Smooth muscle cell of the brain vasculature (primary cell): ENCODE results near the gene CCDC34.

Experiments used
- DNase-seq: peaks from one replicate; pipeline ENCODE4 v3.0.0-alpha.2; 2012; ENCODE audit warnings: low read depth, low spot score

Gene CCDC34

DNA sequence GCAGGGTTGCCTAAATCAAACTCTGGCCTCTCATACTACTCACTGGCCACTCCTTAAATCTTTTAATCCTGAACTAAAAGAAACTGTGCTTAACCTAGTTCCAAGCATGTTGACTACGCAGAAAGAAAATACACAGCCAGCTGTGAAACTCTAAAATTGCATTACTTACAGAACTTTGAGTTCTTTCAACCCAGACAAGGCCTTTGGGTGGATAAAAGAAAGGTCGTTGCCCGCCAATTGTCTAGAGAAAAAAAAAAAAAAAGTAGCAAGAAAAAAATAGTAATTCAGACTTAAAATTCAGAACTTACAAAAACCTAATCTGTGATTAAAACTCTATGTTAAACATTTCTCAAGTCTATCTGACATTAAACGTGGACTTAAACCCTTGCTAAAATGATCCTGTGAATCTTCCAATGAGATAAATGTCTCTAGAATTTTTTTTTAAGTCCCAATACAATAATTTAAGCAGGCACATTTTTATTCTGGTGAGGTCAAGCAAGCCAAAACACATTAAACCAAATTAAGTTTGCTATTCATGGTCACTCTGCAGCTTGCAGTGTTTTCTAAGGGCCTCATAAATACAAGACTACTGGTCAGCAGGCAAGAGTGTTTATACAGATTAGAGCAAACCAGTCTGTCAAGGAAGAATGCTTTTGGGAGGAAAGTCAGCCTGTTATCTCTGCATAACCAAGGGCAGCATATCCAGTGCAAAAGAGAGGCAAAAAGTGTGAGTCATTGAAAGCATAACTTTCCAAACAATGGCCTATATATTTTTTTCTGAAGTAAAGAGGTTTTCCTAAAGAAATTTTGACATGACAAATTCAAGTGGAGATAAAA is 29.5 kb upstream of the CCDC34 start:
- no peak for DNase-seq

DNA sequence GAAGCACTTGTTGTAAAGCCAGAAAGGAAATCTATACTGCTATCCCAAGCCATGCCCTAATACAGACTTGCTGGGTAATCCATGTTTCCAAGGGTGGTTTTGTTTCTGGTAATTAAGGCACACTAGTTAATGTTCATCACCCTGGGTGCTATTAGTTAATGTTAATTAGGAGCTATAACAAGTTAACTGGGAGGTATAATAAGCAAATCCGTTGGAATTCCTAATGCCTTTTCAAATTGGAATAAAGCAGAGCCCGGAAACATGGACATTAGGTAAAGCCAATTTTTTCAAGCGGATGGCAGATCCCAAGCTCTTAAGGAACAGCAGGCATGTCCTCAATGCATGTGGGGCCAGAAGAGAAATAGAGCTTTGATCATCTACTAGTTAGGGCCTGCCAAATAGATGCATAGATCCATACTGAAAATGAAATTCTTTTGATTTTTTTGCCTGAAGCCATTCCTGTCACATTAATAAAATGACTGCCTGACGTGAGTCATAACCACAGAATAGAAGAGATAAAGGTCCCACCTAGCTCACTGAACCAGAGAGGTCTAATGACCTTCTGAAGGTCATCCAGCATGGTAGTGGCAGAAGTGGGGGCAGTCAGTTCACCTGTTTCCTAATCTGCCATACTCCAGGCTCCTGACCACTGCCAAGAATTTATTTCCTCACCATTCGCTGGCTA is 28.5 kb upstream of the CCDC34 start:
- no peak for DNase-seq

DNA sequence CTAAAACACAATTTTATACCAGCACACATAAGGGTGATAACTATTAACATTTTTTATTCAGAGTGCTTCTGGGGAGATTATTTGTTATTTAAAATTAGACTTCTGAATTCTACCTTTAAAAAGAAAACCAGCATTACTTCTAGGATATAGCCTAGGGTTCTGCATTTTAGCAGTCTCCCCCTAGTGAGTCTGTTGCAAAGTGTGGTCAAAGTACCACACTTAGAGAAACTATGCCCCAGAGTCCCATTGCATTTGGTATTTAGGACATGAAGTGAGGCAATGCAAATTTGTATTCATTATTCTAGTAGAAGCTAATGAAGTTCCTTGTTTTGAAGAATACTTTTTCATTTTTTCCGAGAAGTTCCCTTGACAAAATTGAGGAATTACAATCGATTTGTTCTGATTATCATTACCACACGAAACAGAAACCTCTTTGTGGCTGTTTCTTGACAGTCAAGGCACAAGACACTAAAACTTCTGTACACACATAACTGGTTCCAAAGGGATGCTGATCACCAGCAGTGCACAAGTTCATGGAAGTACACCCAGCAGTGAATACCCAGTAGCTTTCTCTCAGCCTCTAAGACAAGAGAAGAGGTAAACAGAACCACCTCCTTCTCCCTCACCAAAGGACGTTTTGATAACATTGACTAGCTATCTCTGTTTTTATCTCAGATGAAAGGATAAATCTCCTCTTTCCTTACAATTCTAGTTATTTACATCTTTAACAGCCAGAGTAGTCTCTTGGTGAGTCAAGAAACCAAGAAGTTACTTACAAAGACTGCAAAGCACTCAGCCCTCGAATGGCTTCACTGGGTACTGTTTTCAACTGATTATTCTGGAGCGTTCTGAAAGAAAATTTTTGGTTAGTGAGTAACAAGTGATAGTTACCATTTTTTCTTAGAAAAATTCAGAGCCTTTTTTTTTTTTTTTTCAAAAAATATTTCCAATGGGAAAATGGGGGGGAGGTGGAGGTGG is 27.6 kb upstream of the CCDC34 start:
- DNase-seq = no peak

DNA sequence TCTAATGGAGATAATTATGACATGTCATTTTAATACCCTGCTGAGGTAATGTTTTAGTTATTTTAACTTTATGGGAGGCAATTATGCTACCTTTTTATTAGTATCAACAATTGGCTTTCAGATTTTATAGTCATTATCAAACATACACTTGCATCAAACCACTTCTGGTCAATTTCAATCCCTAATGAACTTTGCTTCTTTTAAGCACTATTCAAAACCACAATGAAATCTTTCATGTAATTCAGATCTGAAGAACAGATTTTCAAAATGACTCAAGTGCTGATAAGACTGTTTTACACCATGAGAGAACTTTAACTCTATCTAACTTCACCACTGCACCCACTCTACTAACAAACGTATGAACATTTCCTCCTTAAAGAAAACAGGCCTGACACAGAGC is 25.9 kb upstream of the CCDC34 start:
- DNase-seq = no peak

GRCh38 chr11:27388001-27388400 is 25.0 kb upstream of the CCDC34 start:
- no peak for DNase-seq

DNA sequence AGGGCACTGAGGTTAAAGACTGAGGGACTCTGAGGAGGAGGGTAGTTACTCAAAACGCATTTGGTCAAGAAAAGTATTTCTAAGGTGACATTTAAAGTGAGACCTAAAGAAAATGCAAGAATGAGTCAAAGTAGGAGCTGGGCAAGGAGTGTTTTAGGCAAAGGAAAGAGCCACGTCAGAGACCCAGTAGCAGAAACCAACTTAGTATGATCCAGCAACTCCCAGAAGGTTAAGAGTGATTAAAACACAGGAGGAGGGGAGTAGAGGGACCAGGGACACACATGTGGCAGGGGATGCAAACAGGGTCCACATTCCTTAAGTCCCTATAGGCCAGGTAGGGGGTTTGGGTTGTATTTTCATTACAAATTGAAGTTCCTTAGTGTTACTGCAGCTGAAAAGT is 24.3 kb upstream of the CCDC34 start:
- DNase-seq = no peak

- no peak for DNase-seq
Observed at GRCh38 chr11:27386181-27386845, 23.3 kb upstream of the CCDC34 start.

- peak; percentile 60 for DNase-seq
Observed at GRCh38 chr11:27385245-27385644, 22.2 kb upstream of the CCDC34 start.

DNA sequence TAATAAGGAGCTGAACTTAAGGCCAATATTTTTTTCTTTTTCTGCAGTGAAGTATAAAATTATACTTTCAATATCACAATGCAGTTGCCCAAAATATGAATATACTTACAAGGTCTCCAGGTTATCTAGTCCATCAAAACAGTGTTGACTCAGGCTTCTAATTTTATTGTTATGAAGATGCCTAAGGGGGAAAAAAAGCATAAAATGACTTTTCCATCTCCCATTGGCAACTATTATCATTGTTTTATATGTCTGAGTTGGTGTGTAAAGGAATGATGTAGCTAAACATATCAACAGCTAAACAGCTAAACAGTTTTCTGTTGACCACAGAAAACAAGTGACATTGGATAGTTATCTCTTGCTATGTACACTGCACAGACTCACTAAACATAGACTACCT is 21.2 kb upstream of the CCDC34 start:
- no peak for DNase-seq

- no peak for DNase-seq
Observed at GRCh38 chr11:27383645-27384044, 20.6 kb upstream of the CCDC34 start.

DNA sequence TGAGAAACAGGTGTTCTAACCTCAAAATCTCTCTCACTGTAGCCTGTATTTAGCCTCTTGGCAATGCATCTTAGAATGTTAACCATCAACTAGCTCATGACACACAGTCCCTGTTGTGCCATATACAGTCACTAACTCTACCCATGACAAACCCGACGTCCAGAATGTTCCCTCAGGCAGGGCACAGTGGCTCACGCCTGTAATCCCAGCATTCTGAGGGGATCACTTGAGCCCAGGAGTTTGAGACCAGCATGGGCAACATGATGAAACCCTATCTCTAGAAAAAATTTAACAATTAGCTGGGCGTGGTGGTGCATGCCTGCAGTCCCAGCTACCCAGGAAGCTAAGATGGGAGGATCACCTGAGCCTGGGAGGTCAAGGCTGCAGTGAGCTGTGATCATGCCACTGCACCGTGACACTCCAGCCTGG is 18.2 kb upstream of the CCDC34 start:
- DNase-seq = no peak

GRCh38 chr11:27380771-27381170 is 17.8 kb upstream of the CCDC34 start:
- no peak for DNase-seq

GRCh38 chr11:27379449-27379848 is 16.4 kb upstream of the CCDC34 start:
- no peak for DNase-seq

DNA sequence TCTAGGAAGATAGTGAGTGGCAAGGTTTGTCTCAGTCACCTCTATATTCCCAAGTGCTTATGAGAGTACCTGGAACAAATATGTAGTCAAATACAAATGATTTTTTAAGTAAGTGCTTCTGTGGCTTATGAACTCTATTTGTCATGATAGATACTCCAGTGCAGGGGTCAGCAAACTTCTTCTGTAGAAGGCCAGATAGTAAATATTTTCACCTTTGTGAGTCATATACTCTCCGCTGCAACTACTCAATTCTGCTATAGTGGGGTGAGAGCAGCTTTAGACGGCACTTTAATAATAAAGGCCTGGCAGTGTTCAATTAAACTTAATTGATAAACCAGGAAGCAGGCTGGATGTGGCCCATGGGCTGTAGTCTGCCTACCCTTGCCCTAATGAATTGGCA is 12.4 kb upstream of the CCDC34 start:
- DNase-seq = no peak

GRCh38 chr11:27373856-27374602 is 11.0 kb upstream of the CCDC34 start:
- DNase-seq = no peak

DNA sequence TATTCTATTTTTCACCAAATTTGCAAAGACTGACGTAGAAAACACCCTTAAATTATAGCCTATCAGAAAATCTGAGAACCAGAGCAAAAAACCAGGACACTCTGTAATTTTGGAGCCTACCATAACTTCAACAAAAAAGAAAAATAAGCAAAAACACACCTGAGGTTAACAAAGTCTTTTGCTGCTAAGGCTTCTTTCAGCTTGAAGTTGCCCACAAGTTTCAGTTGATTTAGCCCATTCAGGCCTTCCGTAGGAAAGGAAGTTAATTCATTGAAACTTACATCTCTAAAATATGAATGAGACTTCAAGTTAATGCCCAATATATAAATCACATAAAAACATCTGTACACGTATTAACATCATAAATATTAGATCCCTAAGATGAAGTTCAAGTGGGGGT is 10.4 kb upstream of the CCDC34 start:
- no peak for DNase-seq

GRCh38 chr11:27372164-27372563 is 9.1 kb upstream of the CCDC34 start:
- no peak for DNase-seq

DNA sequence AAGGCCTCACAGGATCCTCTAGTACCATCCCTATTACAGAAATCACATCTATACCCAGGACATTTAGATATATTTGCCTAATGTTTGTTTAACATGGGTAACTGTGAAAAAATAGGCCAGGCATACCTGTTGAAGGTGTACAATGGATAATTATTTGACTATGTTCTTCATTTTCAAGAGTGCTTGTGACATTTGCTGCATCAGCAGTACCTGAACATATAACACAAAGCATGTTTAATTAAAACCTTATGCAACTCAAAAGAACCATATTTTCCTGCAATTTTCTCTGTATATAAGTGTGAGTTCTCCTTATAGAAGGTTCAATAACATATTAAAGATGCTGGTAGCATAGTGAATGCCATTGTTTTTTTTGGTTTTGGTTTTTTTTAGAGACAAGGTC is 8.5 kb upstream of the CCDC34 start:
- no peak for DNase-seq

- no peak for DNase-seq
Observed at GRCh38 chr11:27370374-27370773, 7.4 kb upstream of the CCDC34 start.

- DNase-seq = no peak
Observed at GRCh38 chr11:27367881-27368280, 4.9 kb upstream of the CCDC34 start.
